GM12872 (cell line): Measurements from ENCODE around the gene APAF1.

Source experiments
- CTCF ChIP-seq: IDR thresholded peaks from 3 replicates; pipeline ENCODE4 v1.5.1; 2011; ENCODE audit warnings: low read depth, mild to moderate bottlenecking, low read length, moderate library complexity; ENCODE audit not compliant: insufficient read depth

APAF1 gene

GRCh38 chr12:98743362-98743953 is 98.4 kb downstream of the APAF1 start:
- peak; percentile 76 for TF ChIP-seq CTCF

DNA sequence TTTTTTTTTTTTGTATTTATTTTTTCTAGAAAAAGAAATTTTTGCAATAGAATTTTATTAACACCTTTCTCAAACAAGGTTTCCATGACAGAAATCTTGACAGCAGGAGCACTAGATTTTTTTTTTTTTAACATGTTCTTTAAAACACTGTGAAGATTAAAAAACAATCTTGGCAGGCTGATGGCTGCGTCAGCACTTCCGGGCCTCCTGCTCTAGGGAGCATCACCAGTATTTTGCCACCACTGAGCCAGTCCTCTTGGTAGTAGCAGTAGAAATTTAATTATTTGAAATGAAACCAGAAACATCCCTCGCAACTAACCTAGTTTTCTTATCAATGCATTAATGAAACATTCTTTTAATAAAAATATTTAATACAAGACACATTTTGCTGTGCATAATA is 99.6 kb downstream of the APAF1 start:
- no peak for TF ChIP-seq CTCF

GRCh38 chr12:98745578-98746391 is 100.7 kb downstream of the APAF1 start:
- TF ChIP-seq CTCF, result no peak

DNA sequence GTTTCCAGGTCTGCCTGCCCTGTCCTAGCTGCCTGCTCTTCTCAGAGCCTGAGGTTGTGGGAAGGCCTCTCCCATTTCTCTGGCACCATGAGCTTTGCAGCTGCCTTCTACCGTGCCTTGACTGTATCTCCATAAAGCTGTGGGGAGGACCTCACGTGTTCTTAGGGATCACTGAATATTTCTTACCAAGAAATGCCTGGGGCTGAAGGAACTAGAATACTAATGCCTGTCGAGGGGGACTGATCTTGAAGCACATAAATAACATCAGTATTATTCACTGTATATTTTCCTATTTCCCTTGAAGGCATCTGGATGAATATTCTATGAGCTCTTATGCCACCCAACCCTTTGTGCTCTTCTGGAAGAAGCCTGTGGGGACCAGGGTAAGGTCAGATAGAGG is 103.4 kb downstream of the APAF1 start:
- no peak for TF ChIP-seq CTCF

DNA sequence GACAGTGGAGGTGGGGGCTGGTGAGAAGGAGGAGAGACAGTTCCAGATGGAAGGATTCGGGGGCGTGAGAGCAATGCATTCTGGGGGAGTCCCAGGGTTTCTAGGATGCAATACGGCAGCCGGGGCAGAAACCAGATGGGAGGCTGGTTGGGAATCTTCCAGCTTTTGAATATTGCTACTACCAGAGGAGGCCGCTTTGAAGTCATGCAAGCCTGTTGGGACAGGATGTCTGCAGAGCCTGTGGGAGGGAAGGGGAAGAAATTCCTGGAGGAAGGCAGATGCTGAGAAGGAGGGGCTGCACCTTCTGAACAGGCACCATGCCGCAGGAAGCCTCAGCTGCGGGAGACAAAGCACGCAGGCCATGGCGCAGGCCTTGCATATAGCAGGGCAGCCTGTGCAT is 105.4 kb downstream of the APAF1 start:
- TF ChIP-seq CTCF, result no peak

DNA sequence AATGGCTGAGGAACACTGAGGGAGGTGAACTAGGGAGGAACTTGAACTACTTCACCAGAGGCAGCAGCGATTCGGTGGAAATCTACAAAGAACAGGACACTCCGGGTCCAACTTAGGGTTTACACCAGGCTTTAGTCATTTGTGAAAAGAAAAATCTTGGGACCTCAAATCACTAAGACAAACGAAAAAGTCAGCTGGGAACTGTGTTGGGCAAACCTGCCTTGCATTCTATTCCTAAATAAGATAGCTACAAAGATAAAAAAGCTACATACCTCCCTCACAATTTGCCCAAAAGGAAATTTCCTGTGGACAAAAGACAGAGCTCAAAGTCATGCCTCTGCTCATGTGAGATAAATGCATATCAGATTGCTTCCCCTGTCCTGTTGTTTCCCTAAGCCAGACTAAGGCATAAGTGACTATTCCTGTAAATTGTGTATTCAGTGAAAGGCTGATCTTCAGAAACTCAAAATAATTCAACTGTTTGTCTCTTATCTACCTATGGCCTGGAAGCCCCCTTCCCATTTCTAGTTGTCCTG is 106.6 kb downstream of the APAF1 start:
- no peak for TF ChIP-seq CTCF

- no peak for TF ChIP-seq CTCF
These were observed 107.6 kb downstream of the APAF1 start for GRCh38 chr12:98752726-98753125.
